WTC11 (cell line): ENCODE data around the gene TBX3. TPM values are rescaled to one million over a fixed set of nuclear protein-coding genes. Genes with fewer than 3 reads are reported as not detected.

ENCODE experiments used
- ATAC-seq: fragments of 200-7000 bp; cut with Tn5 transposase; 2 replicates; pipeline ENCODE4 v1.10.0; 2021; ENCODE audit warnings: mild to moderate bottlenecking, moderate library complexity
- CTCF ChIA-PET: fragments of 300-600 bp; sonication (Branson Sonifier 250); formaldehyde crosslinking; loops from one replicate; lab custom pipeline; 2021; ENCODE audit warnings: antibody characterized with exemption; lab: Charles Lee
- POLR2A ChIA-PET: fragments of 350-600 bp; sonication (Branson Sonifier 250); formaldehyde crosslinking; loops from one replicate; lab custom pipeline; 2021; ENCODE audit warnings: antibody characterized with exemption; lab: Charles Lee
- DNase-seq: peaks from one replicate; pipeline ENCODE4 v3.0.0; 2021; ENCODE audit warnings: low spot score
- H3K27ac Mint-ChIP-seq: 2 replicates; pipeline ENCODE4 v1.8.0; 2021; ENCODE audit warnings: mixed read lengths
- H3K27me3 Mint-ChIP-seq: 2 replicates; pipeline ENCODE4 v1.8.0; 2021; ENCODE audit warnings: low read depth, mild to moderate bottlenecking, moderate library complexity, mixed read lengths
- H3K36me3 Mint-ChIP-seq: 2 replicates; pipeline ENCODE4 v1.8.0; 2021; ENCODE audit warnings: mixed read lengths
- H3K4me1 Mint-ChIP-seq: 2 replicates; pipeline ENCODE4 v1.8.0; 2022; ENCODE audit warnings: mixed read lengths
- H3K4me3 Mint-ChIP-seq: 2 replicates; pipeline ENCODE4 v1.8.0; 2021; ENCODE audit warnings: mild to moderate bottlenecking, moderate library complexity, mixed read lengths
- H3K9me3 Mint-ChIP-seq: 2 replicates; pipeline ENCODE4 v1.8.0; 2021; ENCODE audit warnings: mixed read lengths
- CREB1 ChIP-seq: sonication (generic); formaldehyde crosslinking; IDR thresholded peaks from 2 replicates; pipeline ENCODE4 v1.8.0; 2023; ENCODE audit warnings: mild to moderate bottlenecking, missing genetic modification reagents
- E2F1 ChIP-seq: sonication (generic); formaldehyde crosslinking; IDR thresholded peaks from 2 replicates; pipeline ENCODE4 v1.8.0; 2022; ENCODE audit warnings: mild to moderate bottlenecking, missing genetic modification reagents
- ELF4 ChIP-seq: sonication (generic); formaldehyde crosslinking; IDR thresholded peaks from 2 replicates; pipeline ENCODE4 v1.8.1; 2022; ENCODE audit warnings: low read depth, mild to moderate bottlenecking, moderate library complexity, missing genetic modification reagents
- ESRRA ChIP-seq: sonication (generic); formaldehyde crosslinking; IDR thresholded peaks from 2 replicates; pipeline ENCODE4 v1.8.1; 2022; ENCODE audit warnings: mild to moderate bottlenecking, missing genetic modification reagents, borderline replicate concordance
- FOXJ3 ChIP-seq: sonication (generic); formaldehyde crosslinking; IDR thresholded peaks from 2 replicates; pipeline ENCODE4 v1.9.0; 2021; ENCODE audit warnings: missing genetic modification reagents, mild to moderate bottlenecking, borderline replicate concordance
- JAZF1 ChIP-seq: fragments of 250-450 bp; sonication (Bioruptor Pico); IDR thresholded peaks from 2 replicates; pipeline ENCODE4 v1.9.0; 2021; ENCODE audit warnings: moderate library complexity, mild to moderate bottlenecking, inconsistent platforms
- MLX ChIP-seq: sonication (generic); formaldehyde crosslinking; IDR thresholded peaks from 2 replicates; pipeline ENCODE4 v1.8.1; 2023; ENCODE audit warnings: mild to moderate bottlenecking, missing genetic modification reagents, moderate library complexity
- SMAD3 ChIP-seq: sonication (generic); formaldehyde crosslinking; IDR thresholded peaks from 2 replicates; pipeline ENCODE4 v1.8.0; 2022; ENCODE audit warnings: missing genetic modification reagents, mild to moderate bottlenecking, borderline replicate concordance
- TEAD4 ChIP-seq: sonication (generic); formaldehyde crosslinking; IDR thresholded peaks from 2 replicates; pipeline ENCODE4 v1.8.0; 2022; ENCODE audit warnings: mild to moderate bottlenecking, missing genetic modification reagents
- TP53 ChIP-seq: sonication (generic); formaldehyde crosslinking; IDR thresholded peaks from 2 replicates; pipeline ENCODE4 v1.8.1; 2023; ENCODE audit warnings: mild to moderate bottlenecking, missing genetic modification reagents
- ZBTB43 ChIP-seq: sonication (generic); formaldehyde crosslinking; IDR thresholded peaks from 2 replicates; pipeline ENCODE4 v1.8.1; 2023; ENCODE audit warnings: mild to moderate bottlenecking, missing genetic modification reagents
- ZNF396 ChIP-seq: fragments of 250-450 bp; sonication (Bioruptor Pico); IDR thresholded peaks from 2 replicates; pipeline ENCODE4 v1.8.0; 2021; ENCODE audit warnings: mild to moderate bottlenecking, moderate library complexity, borderline replicate concordance
- total RNA-seq: library from RNA; stranded (reverse); gene quantifications from 3 replicates; pipeline ENCODE4 v1.2.3, GENCODE V29; 2021
- TF ChIP-seq, protein P1 (sequence below): sonication (generic); formaldehyde crosslinking; IDR thresholded peaks from 2 replicates; pipeline ENCODE4 v1.8.0; 2022; ENCODE audit warnings: mild to moderate bottlenecking, missing genetic modification reagents
- TF ChIP-seq, protein P2 (sequence below): sonication (generic); formaldehyde crosslinking; IDR thresholded peaks from 2 replicates; pipeline ENCODE4 v1.8.0; 2022; ENCODE audit warnings: mild to moderate bottlenecking, missing genetic modification reagents
- TF ChIP-seq, protein P3 (sequence below): sonication (generic); formaldehyde crosslinking; IDR thresholded peaks from 2 replicates; pipeline ENCODE4 v1.8.1; 2023; ENCODE audit warnings: mild to moderate bottlenecking, missing genetic modification reagents
- TF ChIP-seq, protein P4 (sequence below): fragments of 250-450 bp; sonication (Bioruptor Pico); IDR thresholded peaks from 2 replicates; pipeline ENCODE4 v1.9.0; 2021; ENCODE audit warnings: moderate library complexity, mild to moderate bottlenecking, inconsistent platforms, borderline replicate concordance

The TBX3 gene
- total RNA-seq, 1 experiment from 2014 or later, result 2.2 TPM

- H3K4me3 Mint-ChIP-seq, result no peak overlapping the region
- H3K36me3 Mint-ChIP-seq, result no peaks in the 10 kb centered on the region
- no peak for DNase-seq
- TF ChIP-seq JAZF1 (CRISPR knock-in tag) (no peak), SMAD3 (no peak), ZNF396 (no peak), TP53 (CRISPR knock-in tag) (no peak), ZBTB43 (no peak), ELF4 (no peak), ESRRA (CRISPR knock-in tag) (no peak), E2F1 (no peak), MLX (CRISPR knock-in tag) (no peak), CREB1 (CRISPR knock-in tag) (no peak), TEAD4 (CRISPR knock-in tag) (no peak), FOXJ3 (CRISPR knock-in tag) (no peak)
- TF ChIP-seq, protein P1, sequence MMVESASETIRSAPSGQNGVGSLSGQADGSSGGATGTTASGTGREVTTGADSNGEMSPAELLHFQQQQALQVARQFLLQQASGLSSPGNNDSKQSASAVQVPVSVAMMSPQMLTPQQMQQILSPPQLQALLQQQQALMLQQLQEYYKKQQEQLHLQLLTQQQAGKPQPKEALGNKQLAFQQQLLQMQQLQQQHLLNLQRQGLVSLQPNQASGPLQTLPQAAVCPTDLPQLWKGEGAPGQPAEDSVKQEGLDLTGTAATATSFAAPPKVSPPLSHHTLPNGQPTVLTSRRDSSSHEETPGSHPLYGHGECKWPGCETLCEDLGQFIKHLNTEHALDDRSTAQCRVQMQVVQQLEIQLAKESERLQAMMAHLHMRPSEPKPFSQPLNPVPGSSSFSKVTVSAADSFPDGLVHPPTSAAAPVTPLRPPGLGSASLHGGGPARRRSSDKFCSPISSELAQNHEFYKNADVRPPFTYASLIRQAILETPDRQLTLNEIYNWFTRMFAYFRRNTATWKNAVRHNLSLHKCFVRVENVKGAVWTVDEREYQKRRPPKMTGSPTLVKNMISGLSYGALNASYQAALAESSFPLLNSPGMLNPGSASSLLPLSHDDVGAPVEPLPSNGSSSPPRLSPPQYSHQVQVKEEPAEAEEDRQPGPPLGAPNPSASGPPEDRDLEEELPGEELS (CRISPR knock-in tag), result no peak
- TF ChIP-seq, protein P2, sequence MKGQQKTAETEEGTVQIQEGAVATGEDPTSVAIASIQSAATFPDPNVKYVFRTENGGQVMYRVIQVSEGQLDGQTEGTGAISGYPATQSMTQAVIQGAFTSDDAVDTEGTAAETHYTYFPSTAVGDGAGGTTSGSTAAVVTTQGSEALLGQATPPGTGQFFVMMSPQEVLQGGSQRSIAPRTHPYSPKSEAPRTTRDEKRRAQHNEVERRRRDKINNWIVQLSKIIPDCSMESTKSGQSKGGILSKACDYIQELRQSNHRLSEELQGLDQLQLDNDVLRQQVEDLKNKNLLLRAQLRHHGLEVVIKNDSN, result no peak
- TF ChIP-seq, protein P3, sequence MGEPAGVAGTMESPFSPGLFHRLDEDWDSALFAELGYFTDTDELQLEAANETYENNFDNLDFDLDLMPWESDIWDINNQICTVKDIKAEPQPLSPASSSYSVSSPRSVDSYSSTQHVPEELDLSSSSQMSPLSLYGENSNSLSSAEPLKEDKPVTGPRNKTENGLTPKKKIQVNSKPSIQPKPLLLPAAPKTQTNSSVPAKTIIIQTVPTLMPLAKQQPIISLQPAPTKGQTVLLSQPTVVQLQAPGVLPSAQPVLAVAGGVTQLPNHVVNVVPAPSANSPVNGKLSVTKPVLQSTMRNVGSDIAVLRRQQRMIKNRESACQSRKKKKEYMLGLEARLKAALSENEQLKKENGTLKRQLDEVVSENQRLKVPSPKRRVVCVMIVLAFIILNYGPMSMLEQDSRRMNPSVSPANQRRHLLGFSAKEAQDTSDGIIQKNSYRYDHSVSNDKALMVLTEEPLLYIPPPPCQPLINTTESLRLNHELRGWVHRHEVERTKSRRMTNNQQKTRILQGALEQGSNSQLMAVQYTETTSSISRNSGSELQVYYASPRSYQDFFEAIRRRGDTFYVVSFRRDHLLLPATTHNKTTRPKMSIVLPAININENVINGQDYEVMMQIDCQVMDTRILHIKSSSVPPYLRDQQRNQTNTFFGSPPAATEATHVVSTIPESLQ (CRISPR knock-in tag), result no peak
- TF ChIP-seq, protein P4, sequence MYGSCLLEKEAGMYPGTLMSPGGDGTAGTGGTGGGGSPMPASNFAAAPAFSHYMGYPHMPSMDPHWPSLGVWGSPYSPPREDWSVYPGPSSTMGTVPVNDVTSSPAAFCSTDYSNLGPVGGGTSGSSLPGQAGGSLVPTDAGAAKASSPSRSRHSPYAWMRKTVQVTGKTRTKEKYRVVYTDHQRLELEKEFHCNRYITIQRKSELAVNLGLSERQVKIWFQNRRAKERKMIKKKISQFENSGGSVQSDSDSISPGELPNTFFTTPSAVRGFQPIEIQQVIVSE, result no peak
- TF ChIP-seq, all 79 proteins: peak for 0
- ChIA-PET CTCF (no interaction called here), POLR2A (no interaction called here)
- Mint-ChIP-seq H3K27me3 (peaks cover 100% of the 10 kb centered on the region), H3K27ac (no peak overlapping the region), H3K4me1 (peaks cover 72% of the 10 kb centered on the region), H3K9me3 (no peaks in the 10 kb centered on the region)
- no peak for ATAC-seq
Observed at GRCh38 chr12:114690267-114691135, 6.5 kb upstream of the TBX3 start.
